Hindlimb muscle (tissue), 1 donor: ENCODE results near the gene NR2E1. TPM values are rescaled to one million over a fixed set of nuclear protein-coding genes. Genes with fewer than 3 reads are reported as not detected.

Experiments used
- DNase-seq: peaks from one replicate; pipeline ENCODE4 v3.0.0-alpha.2; 2013
- polyA plus RNA-seq: library from polyadenylated mRNA; unstranded; fragments of 120-200 nt; gene quantifications from one replicate; pipeline ENCODE4 v1.2.1, GENCODE V29; 2013; ENCODE audit not compliant: insufficient read length

NR2E1 gene
- polyA plus RNA-seq, 1 donor: not detected

DNA sequence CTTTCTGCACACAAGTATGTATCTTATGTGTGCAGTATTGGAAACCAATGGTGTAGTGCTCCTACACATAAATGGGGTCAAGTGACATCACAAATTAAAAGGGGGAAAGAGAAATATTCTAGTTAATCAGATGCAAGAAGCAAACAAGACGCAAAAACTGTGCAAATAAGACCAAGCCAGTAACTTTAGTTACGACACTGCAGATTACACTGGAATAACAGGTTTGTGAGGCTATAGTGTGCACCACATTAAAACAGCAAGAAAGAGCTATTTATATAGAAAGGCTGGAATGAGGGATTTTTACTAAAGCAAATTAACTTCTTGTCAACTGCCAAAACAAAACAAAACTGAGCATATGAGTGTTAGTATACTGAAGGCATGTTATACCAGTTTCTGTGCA, 45.8 kb downstream of the NR2E1 start:
- DNase-seq: no peak

DNA sequence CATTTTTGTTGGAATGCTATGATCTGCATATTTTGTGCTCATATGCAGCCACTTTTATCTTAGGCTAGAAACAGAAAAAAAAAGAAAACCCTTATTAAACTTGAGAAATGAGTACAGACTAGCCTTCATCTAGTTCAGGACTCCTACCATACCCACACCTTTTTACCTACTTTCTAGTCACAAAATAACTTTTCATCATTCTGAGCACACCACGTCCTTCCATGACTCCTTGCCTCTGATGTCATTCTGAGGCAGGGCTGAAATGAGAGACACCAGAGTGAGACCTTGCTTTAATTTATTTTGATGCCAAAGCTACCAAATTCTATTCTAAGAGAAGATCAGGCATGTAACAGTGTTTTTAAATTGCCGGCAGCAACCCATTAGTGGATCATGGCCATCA, 56.2 kb downstream of the NR2E1 start:
- no peak for DNase-seq

DNA sequence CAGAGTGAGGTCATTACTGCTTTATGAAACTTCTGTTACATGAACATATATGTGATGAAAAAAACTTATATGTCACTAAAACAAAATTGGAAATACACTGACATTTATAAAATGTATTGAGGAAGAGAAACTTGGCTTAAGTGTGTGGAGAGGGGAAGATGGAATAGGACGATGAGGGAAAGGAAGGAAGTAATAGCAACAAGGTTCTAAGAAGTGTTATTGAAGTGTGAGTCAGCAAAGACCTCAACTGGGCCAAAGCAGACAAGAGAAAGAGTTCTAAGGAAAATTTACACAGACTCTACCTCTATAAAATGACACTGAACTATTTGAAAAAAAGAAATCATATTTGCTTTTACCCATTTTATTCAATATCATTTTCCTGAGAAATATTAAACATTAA, 56.7 kb downstream of the NR2E1 start:
- no peak for DNase-seq

- DNase-seq: no peak
These were observed 61.5 kb downstream of the NR2E1 start for GRCh38 chr6:108227290-108227689.

DNA sequence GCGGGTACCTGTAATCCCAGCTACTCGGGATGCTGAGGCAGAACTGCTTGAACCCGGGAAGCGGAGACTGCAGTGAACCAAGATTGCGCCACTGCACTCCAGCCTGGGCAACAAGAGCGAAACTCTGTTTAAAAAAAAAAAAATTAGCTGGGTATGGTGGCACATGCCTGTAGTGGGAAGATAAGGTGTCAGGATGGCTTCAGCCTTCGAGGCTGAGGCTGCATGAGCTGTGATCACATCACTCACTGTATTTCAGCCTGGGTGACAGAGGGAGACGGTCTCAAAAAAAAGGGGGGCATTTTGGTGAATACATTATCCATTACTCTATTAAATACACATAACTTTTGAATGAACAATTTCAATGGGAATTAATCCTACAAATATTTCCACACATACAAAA, 62.6 kb downstream of the NR2E1 start:
- DNase-seq: no peak

DNA sequence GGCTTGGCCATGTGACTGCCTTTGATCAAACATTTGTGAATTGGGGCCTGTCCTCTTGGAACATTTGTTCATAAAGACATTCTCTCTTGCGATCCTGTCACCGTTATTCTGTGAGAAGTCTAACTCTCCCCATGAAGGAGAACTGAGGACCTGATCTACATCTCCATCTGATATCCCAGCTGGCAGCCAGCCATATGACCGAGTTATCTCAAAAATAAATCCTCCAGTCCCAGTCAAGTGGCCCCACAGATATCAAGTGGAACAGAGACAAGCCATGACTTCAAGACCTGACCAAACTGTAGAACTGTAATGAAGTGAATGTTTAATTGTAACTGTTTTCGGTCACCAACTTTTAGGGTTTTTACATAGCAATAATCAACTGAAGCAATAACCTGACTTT, 69.3 kb downstream of the NR2E1 start:
- no peak for DNase-seq

DNA sequence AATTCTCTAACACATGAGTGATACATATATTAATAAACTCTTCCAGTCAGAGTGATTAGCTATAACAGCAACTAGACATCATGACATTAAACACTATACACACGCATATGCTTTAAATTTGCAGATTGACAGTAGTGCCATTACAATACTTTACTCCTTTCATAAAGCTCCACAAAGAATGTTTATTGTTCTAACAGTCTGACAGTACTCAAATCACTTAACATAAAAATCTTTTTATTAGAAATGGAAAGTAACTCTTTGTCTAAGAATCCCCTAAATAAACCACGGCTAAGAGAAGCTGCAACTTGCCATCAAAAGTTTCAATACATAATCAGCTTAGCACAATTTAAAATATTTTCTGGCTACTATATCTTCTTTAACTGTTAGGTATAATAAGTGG, 71.0 kb downstream of the NR2E1 start:
- DNase-seq: no peak

GRCh38 chr6:108238322-108238721, 72.5 kb downstream of the NR2E1 start:
- DNase-seq: no peak

Other genes starting within 250 kb of the NR2E1 start
- 67.0 TPM for gene SEC63, start 207.8 kb upstream of the NR2E1 start, polyA plus RNA-seq
- gene OSTM1, start 91.3 kb upstream of the NR2E1 start, polyA plus RNA-seq: 18.0 TPM
- 195 TPM for gene SNX3, start 95.0 kb downstream of the NR2E1 start, polyA plus RNA-seq
- 6.7 TPM for gene AFG1L, start 129.0 kb downstream of the NR2E1 start, polyA plus RNA-seq